Measurements from ENCODE around the gene KIRREL2.

GRCh38 chr19:35889370-35890112 is 32.8 kb downstream of the KIRREL2 start:
- TF ChIP-seq CTCF (IDR thresholded peaks at IDR 0.05) = no peak
- TF ChIP-seq POLR2A (IDR thresholded peaks at IDR 0.05) = no peak
- no peak for TF ChIP-seq EP300 (IDR thresholded peaks at IDR 0.05)
